ENCODE measurements around the gene SPPL2B. TPM values are rescaled to one million over a fixed set of nuclear protein-coding genes. Genes with fewer than 3 reads are reported as not detected.

SPPL2B gene
- total RNA-seq, 4 donors from 2014 or later, result 47.8 to 97.8 (median 67.3) TPM

DNA sequence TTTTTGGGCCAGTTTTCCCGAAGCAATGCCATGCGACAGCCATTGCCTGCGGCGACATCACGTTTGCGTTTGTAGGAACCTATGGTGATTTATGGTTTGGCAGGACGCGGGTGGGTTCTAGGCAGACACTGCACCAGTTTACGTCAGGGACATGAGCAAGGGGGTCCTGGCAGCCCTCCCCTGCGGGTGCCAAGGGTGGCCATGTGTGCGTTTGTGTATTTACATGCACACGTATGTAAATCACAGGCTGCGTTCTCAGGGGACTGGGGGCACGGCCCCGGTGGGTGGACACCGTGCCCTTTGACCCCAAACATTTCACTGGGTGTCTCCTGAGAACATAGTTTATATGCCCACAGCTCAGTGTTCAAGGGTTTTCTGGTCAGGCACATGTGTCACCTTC is 22.2 kb downstream of the SPPL2B start:
- no peak overlapping the region for H3K4me3 ChIP-seq (replicated peaks in 1 of 3)
- no peak for DNase-seq
- H3K36me3 ChIP-seq, result peaks cover 11 to 14% of the 10 kb centered on the region in 2 donors
- H3K27ac ChIP-seq, result no peak overlapping the region
- no peaks in the 10 kb centered on the region for H3K4me1 ChIP-seq
- TF ChIP-seq, protein P1, sequence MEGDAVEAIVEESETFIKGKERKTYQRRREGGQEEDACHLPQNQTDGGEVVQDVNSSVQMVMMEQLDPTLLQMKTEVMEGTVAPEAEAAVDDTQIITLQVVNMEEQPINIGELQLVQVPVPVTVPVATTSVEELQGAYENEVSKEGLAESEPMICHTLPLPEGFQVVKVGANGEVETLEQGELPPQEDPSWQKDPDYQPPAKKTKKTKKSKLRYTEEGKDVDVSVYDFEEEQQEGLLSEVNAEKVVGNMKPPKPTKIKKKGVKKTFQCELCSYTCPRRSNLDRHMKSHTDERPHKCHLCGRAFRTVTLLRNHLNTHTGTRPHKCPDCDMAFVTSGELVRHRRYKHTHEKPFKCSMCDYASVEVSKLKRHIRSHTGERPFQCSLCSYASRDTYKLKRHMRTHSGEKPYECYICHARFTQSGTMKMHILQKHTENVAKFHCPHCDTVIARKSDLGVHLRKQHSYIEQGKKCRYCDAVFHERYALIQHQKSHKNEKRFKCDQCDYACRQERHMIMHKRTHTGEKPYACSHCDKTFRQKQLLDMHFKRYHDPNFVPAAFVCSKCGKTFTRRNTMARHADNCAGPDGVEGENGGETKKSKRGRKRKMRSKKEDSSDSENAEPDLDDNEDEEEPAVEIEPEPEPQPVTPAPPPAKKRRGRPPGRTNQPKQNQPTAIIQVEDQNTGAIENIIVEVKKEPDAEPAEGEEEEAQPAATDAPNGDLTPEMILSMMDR (IDR thresholded peaks at IDR 0.05), result no peak
- TF ChIP-seq POLR2A (IDR thresholded peaks at IDR 0.05), result no peak
- no peaks in the 10 kb centered on the region for H3K9me3 ChIP-seq
- no peaks in the 10 kb centered on the region for H3K27me3 ChIP-seq
- 93 to 96% methylated on average over 16 of the region's 16 CpGs for WGBS, 2 donors
- intact Hi-C loops (cut with DNase I), result no loop called here

- peaks cover 11 to 12% of the 10 kb centered on the region in 2 donors for H3K36me3 ChIP-seq
- TF ChIP-seq POLR2A (IDR thresholded peaks at IDR 0.05), result no peak
- TF ChIP-seq, protein P1 (IDR thresholded peaks at IDR 0.05), result no peak
- 96 to 97% methylated on average over 19 to 20 of the region's 28 CpGs for WGBS, 2 donors
- H3K27ac ChIP-seq, result no peak overlapping the region
- H3K4me1 ChIP-seq, result no peaks in the 10 kb centered on the region
- DNase-seq, result no peak
- no peaks in the 10 kb centered on the region for H3K27me3 ChIP-seq
- no peaks in the 10 kb centered on the region for H3K9me3 ChIP-seq
- no peak overlapping the region for H3K4me3 ChIP-seq (replicated peaks in 1 of 3)
- intact Hi-C loops (cut with DNase I), result no loop called here
These were observed 23.1 kb downstream of the SPPL2B start for GRCh38 chr19:2351591-2351990.

GRCh38 chr19:2352121-2352520 is 23.6 kb downstream of the SPPL2B start:
- H3K27me3 ChIP-seq, result no peaks in the 10 kb centered on the region
- no peaks in the 10 kb centered on the region for H3K4me1 ChIP-seq
- peaks cover 10 to 11% of the 10 kb centered on the region in 2 donors for H3K36me3 ChIP-seq
- intact Hi-C loops (cut with DNase I), result no loop called here
- no peak overlapping the region for H3K27ac ChIP-seq
- DNase-seq, result no peak
- H3K9me3 ChIP-seq, result no peaks in the 10 kb centered on the region
- TF ChIP-seq, protein P1 (IDR thresholded peaks at IDR 0.05), result no peak
- TF ChIP-seq POLR2A (IDR thresholded peaks at IDR 0.05), result no peak
- H3K4me3 ChIP-seq (replicated peaks in 1 of 3), result no peak overlapping the region
- WGBS, 2 donors, result 94 to 96% methylated on average over 18 to 24 of the region's 24 CpGs

DNA sequence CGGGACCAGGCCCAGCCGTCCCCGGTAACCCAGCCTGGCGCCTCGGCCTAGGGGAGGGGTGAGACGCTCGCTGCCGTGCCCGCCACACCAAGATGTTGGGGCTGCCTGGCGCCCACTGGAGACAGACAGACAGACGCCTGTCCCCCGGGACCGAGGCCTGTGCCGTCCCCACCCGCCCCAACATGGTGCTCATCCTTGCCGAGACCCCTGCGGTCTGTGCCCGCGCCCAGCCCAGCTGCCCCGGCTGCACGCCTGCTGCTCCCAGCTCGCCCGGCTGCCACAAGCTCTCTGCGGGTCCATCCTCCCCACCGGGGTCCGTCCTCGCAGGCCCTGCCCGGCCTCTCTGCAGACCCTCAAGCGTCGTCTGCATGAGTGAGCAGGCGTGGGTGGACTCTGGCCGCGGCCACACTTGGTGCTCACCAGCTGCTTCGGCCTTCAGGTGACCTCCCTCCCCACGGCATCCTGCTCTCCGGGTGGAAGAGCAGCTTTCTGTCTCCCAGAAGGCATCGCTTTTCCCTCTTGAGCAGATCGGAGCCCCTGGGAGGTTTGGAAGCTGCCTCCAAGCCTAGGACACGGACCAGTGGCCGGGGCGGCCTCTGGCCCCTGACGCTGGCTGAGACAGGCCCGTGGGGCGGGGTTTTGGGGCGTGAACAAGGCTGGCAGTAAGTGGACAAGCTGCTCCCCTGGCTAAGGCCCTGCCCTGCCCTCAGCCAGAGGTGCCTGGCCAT is 24.8 kb downstream of the SPPL2B start:
- Histone ChIP-seq H3K4me1 (no peaks in the 10 kb centered on the region), H3K27me3 (no peaks in the 10 kb centered on the region), H3K4me3 (replicated peaks in 1 of 3) (no peak overlapping the region), H3K27ac (no peak overlapping the region), H3K36me3 (peaks cover 10 to 11% of the 10 kb centered on the region in 2 donors), H3K9me3 (no peaks in the 10 kb centered on the region)
- TF ChIP-seq POLR2A (IDR thresholded peaks at IDR 0.05), result no peak
- TF ChIP-seq, protein P1 (IDR thresholded peaks at IDR 0.05), result no peak
- 83 to 95% methylated on average over 20 to 44 of the region's 45 CpGs for whole genome bisulfite sequencing, 2 donors
- intact Hi-C loops (cut with DNase I), result no loop called here
- no peak for DNase-seq

DNA sequence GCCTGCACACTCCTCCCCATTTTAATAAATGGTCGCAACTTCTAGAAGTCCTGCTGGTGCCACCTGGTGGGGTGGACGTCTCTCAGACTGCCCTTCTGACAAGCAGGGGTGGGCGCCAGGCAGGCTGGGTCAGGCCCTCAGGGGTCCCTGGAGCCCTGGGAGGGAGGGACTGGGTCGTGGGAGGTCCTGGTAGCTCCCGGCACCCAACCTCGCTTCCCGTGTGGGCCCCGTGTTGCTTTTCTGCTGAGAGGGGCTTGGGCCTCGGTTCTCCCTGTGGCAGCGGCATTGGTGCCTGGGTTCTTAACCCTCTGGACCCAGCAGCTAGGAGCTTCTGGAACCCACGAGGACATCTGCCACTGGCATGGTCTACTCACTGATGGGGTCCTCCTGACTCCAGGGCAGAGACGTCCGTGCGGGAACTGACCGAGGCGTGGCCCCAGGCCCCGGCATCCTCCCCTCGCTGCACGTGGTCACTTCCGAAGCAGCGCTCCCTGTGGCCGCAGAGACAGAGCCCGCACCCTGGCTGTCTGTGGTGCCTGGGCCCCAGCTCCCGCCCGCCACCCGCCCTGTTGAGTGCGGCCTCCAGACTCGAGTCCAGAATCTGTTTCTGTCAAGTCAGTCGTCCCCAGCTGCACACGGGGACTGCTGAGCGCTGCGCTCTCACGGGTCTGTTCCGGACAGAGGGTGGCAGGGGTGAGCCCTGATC is 25.6 kb downstream of the SPPL2B start:
- Histone ChIP-seq H3K9me3 (no peaks in the 10 kb centered on the region), H3K36me3 (peaks cover 10 to 11% of the 10 kb centered on the region in 2 donors), H3K27ac (no peak overlapping the region), H3K4me3 (replicated peaks in 1 of 3) (no peak overlapping the region), H3K4me1 (no peaks in the 10 kb centered on the region), H3K27me3 (no peaks in the 10 kb centered on the region)
- DNase-seq, result no peak
- intact Hi-C loops (cut with DNase I), result no loop called here
- TF ChIP-seq, protein P1 (IDR thresholded peaks at IDR 0.05), result no peak
- no peak for TF ChIP-seq POLR2A (IDR thresholded peaks at IDR 0.05)
- 89 to 94% methylated on average over 16 to 22 of the region's 34 CpGs for WGBS, 2 donors
